COLO829 (cell line): ENCODE results near the gene SNRNP200.
"Not testable (repeated sequence)": the region's sequence is repeated elsewhere in the genome, so short reads cannot be mapped to it uniquely, and the experiment has no call there.

Experiments
- DNase-seq: peaks from one replicate; pipeline ENCODE4 v3.0.0; 2012; ENCODE audit warnings: low spot score

SNRNP200 gene

DNA sequence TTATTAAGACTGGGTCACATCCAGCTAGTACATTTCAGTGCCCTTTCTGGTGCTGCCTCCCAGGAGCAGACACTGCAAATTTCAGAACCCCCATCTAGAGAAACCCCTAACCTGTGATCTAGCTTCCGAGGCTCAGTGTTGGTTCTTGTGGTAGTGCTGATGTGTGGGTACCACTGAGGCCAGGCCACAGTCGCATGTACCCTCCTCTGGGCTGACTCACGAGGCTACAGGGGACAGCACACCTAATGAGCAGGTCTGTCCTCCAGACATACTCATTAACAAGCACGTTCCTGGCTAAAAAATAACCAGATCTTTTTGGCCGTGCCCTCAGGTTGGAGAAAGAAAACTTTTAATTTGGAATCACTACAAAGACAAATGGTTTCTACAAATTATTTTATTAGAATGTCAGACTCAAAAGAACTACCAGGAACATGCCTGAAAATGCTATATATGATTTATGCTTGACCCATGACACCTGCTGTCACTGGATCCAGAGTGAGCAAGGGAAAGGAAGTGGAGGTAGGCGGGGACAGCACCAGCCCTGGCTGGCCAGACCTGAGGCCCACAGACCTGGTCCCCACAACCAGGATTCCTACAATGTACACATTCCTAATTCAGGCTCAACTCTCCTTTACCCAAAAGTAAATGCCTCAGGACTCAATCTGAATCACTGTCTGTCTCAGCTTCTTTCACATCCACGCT, 30.8 kb downstream of the SNRNP200 start:
- no peak for DNase-seq

DNA sequence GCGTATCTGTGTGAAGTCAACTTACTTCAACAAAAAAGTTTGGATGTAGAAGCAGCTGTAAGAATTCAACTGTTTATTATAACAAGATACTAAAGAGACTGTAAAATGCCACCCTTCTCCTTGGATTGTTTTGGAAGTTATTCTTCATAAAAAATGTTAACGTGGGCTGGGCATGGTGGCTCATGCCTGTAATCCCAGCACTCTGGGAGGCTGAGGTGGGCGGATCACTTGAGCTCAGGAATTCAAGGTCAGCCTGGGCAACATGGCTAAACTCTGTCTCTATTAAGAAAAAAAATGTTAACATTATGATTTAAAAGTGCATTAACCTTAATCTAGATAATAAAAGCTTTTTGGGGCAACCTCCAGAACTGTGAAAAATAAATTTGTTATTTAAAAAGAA, 31.6 kb downstream of the SNRNP200 start:
- DNase-seq = no peak

DNA sequence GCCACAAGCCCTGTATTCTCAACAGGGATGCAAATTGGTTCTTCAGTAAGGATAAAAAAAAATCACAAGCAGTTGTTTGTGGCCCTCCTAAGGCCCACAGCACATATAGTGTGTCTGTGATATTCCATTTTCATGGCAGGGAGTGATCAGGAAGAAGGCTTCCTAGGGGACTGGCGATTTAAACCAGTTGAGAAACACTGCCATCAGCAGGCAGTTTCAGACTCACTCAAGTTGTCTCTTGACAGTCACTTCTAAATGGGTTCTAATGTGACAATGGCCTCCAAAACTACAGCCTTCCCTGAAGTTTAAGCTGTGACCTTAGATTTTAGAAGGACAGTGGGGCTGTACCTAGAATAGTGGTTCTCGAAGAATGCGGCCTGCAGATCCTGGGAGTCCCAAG, 33.4 kb downstream of the SNRNP200 start:
- no peak for DNase-seq

GRCh38 chr2:96267159-96267971, 38.0 kb downstream of the SNRNP200 start:
- DNase-seq = peak; percentile 23

DNA sequence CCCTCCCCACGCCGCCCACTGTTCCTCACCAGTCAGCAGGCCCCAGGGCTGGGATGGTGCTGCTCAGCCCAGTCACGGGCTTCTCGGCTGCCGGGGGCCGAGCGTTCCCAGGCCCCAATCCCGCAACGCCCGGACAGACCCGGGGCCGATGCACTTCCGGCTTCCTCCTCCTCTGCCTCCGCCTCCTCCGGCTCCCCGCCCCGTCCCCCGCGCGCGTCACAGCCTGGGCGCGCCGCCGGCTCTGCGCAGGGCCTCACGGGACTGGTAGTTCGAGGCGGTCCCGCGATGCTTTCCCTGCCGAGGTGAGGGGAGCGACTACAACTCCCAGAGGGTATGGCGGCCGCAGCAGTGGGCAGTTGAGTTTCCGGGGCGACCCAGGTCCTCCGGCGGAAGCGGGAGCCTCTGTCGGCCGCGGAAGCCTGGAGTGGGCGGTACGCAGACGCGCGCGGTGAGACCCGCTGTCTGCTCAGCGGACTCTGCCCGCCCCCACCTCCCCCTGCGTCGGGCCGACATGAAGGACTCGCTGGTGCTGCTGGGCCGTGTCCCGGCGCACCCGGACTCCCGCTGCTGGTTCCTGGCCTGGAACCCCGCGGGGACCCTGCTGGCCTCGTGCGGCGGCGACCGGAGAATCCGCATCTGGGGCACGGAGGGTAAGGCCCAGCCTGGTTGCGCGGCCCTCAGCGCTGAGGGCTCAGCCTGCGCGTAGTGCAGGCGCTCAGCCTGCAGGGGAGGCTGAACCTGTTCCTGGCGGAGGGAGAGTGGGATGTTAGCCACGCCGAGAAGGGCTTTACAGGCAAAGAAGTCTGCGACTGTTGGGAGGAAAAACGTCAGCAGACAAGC, 39.3 kb downstream of the SNRNP200 start, which contains the start of the genes CIAO1 and TMEM127:
TSS of gene CIAO1 (plus strand) at position 386 of the 840 bp plus-strand sequence. CDS start at position 512, 126 bp downstream.
TSS of gene TMEM127 (minus strand) at position 158 of the 840 bp plus-strand sequence. CDS start 616 bp downstream, outside the sequence.
- peak; percentile 94 for DNase-seq

GRCh38 chr2:96265349-96265839, 40.0 kb downstream of the SNRNP200 start:
- DNase-seq = no peak

- no peak for DNase-seq
These were observed 40.5 kb downstream of the SNRNP200 start for GRCh38 chr2:96264656-96265348.

GRCh38 chr2:96264086-96264485, 41.3 kb downstream of the SNRNP200 start:
- DNase-seq = no peak

DNA sequence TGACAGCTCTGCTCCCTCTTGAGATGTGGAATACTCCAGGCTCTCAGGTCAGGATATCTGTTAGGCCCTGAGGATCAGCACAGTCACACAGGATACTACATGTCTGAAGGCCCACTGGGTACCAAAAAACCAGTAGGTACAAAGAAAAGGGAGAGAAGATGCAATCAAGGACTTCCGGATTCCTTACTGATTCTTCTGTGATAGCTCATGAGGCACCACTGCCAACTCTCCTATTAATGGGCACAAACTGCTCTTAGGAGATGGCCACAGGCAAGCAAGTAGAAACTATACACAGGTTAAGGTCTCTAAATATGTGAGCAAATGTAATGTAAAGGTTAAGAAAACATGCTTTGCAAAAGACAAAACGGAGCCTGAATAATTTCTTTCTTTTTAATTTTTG, 43.0 kb downstream of the SNRNP200 start:
- no peak for DNase-seq

DNA sequence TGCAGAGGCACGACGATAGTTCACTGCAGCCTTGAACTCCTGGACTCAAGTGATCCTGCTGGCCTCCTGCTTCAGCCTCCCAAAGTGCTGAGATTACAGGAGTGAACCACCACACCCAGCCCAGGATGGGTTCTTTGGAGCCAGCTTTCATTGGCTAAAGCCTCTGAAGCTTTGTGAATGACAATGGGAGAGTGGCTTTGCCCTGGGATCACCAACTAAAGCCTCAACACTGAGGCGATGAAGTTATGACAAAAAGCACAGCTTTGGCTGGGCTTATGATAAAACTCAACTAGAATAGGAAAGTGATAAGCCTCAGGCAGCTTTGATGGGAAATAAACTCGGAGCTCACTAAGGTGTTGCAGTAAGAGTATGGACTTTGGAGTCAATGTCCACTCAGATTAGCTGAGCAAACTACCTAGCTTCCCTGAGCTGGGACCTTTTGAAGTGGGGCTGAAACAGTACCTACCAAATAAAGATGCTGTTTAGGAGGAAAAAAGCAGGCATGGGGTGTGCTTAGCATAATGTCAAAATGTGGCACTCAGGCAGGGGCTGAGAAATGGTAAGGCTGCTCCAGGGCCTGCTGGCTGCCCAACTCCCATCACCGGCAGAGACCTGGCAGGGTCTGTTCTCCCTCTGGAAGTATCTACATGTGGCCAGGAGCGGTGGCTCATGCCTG, 43.9 kb downstream of the SNRNP200 start:
- no peak for DNase-seq

- peak; percentile 93 for DNase-seq
These were observed 44.7 kb downstream of the SNRNP200 start for GRCh38 chr2:96260387-96261260.

- DNase-seq = no peak
These were observed 45.8 kb downstream of the SNRNP200 start for GRCh38 chr2:96259497-96259921.

DNA sequence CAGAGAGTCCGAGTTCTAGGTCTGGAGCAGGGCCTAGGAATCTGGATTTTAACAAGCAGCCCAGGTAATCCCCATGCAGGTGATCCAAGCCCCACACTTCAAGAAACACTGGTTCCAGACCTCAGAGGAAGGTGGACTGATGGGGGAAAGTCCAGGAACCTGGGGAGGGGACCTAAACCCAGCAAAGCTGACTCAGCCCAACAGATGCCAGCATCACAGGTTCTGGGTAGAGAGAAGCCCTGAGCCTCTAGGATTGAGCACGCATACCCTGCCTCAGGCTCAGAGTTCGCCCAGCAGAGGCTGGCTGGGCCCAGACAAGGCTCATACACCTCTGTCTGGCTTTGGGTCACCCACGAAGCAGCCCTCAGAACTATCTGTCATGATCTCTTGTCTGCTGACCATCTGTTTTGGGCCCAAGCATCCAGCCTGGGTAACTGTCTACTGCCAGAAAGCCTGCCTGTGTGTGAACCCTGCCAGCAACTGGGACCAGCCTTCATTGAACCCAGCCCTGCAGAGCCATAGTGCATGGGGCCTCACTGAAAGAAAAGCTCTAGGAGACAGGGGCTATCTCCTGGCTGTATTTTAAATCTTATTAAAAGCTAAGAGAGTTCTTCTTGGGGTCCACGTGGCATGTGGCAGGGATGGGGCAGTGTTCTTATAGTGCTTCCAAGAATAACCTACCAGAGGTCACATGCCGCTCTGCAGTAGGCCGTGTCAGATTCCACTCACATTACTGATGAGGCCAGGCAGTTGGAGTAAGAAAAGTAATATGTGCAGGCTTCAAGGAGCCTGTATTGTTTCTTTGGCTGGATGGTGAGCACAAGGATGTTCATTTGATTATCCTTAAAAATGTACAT, 47.0 kb downstream of the SNRNP200 start:
- no peak for DNase-seq

DNA sequence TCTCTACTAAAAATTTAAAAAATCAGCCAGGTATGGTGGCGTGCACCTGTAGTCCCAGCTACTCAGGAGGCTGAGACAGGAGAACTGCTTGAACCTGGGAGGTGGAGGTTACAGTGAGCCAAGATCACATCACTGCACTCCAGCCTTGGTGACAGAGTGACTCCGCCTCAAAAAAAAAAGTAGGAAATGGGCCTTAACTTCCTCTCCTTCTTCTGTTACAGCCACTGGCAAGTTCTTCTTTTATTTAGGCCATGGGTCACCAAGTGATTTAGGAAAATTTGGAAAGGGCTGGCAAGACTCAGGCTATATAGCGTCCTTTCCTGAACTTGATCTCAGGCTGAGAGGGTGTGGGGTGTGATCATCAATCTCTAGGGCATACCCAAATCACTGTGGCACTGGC, 47.6 kb downstream of the SNRNP200 start:
- not testable (repeated sequence) for DNase-seq

DNA sequence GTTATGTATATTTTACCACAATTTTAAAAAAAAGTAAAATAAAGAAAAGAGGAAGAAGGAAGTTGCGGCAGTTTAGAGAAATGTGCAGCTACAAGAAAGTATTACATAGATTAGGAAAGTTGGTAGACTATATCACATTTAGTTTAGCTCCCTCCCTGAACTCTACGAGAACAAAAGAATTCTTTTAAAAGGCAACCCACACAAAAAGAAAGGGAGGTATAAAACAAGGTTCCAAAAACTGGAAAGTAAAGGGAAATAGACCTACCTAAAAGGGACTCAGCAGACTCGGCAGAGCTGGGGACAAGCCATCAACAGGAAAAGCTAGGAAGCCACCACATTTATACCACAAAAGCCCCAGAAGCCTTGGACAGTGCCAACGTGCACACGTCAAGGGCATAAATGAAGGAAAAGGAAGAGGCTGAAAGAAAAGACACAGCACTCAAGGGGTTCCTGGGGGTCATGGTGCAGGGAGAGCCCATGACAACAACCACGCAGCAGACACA, 48.7 kb downstream of the SNRNP200 start:
- DNase-seq = no peak

- DNase-seq = no peak
These were observed 50.8 kb downstream of the SNRNP200 start for GRCh38 chr2:96254571-96254970.

DNA sequence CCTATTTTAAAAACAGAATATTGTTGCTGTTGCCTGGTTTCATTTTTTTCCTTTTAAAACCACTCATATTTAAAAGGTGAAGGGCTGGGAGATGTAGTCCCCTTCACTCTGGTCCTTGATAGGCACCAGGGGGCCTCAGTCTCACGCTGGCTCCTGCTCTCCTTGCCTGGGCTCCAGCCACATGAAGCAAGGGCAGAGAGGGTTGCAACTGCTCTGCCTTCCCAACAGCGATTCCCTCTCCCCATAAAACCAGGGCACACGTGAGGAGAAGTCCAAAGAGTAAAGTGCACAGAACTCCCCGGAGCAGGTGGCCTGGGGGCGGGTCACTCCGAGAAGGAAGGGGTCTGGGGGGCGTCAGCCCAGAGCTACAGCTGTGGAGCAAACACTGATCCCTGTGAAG, 52.3 kb downstream of the SNRNP200 start:
- no peak for DNase-seq

DNA sequence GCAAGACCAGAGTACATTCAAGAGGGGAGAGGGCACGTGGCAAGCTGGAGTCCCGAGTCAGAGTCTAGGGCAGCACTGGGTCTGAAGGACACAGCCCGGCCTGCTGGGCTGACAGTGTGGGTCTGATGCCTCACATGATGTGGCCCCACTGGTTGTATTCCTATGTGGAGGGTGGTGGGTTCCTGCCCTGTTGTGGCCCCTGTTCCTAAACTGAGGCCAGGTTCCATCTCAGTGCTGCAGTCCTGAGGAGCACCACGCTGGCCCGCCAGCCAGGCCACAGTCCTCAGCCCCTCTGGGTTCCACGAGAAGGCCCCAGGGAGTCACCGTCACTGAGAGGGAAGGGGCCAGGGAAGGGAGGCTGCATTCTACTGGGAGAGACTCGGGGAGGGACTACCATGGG, 52.8 kb downstream of the SNRNP200 start:
- no peak for DNase-seq
